ENCODE results near the gene PSD4.

Gene PSD4

DNA sequence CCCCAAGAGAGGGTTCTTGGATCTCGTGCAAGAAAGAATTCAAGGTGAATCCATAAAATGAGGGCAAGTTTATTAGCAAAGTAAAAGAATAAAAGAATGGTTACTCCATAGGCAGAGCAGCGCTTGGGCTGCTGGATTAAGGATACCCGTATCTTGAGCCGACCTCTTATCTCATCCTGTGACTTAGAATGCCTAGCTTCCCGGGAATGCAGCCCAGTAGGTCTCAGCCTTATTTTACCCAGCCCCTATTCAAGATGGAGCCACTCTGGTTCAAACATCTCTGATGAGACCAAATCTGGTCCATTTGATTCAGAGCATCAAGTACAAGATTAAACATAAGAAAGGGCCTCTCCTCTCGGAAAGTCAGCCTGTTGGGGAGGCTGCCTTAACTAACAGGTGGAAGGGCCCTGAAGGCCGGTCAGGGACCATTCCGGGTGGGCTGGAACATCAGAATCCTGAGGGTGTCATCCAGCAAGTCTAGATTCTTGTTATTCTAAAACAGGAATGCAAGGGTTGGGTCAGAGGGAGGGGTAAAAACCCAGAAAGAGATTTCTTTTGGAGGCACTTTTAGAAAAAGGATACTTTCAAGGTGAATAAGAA lies 5.8 kb downstream of the PSD4 start:
- no peak for TF ChIP-seq CTCF (IDR thresholded peaks at IDR 0.05; ENCODE audit: low read depth, low read length)
- TF ChIP-seq EZH2phosphoT487 (IDR thresholded peaks at IDR 0.05; ENCODE audit: low read depth), result no peak
- Histone ChIP-seq H3K27ac (ENCODE audit: low read length) (no peak overlapping the region), H3K4me1 (ENCODE audit: low read length) (peaks cover 15% of the 10 kb centered on the region), H3K4me2 (ENCODE audit: low read length) (no peak overlapping the region), H3K79me2 (ENCODE audit: low read length) (peaks cover 55% of the 10 kb centered on the region), H3K36me3 (replicated peaks; ENCODE audit: low read depth, low read length) (peaks cover 31% of the 10 kb centered on the region), H3K9ac (ENCODE audit: low read length) (no peak overlapping the region), H4K20me1 (ENCODE audit: insufficient read depth, low read length) (peaks cover 63% of the 10 kb centered on the region), H3K27me3 (ENCODE audit: low read depth, low read length) (no peaks in the 10 kb centered on the region), H3K4me3 (ENCODE audit: low read length) (no peak overlapping the region), H2AFZ (ENCODE audit: low read depth, low read length) (no peak overlapping the region), H3K9me3 (ENCODE audit: insufficient read depth, low read length) (no peaks in the 10 kb centered on the region)

DNA sequence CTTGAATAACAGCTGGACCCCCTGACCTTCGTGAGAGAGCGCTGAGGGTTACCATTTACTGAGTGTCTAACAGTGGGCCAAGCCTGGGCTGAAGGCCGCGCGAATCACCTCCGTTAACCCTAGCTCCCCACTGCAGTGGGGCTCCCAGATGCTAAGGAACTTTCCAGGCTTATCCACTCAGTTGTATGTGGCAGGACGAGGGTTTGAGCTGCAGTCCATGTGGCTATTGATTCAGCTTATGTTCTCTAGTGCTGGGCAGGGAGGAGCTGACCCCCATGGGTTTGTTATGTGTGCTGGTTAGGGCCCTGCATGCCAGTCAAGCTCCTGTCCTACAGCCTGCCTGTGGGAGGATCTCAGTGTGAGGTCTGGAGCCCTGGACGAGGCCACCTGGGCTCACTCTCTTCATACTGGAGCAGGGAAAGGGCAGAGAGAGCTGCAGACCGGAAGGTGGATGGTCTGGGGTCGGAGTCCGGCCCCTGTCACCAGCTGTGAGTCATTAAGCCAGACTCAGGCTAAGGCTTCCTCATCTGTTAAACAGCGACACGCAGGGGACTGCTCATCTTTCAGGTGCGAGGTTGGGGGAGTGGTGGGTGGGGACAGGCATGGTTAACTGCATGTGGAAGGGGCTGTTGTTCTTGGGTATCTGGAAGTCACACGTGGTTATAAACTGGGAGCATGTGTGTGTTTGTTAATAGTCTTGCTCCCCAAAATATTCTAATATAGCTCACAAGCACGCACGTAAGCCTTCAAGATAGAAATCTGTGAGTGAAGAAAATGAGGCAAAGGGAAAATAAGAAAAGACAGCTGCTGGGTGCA lies 6.6 kb downstream of the PSD4 start:
- Histone ChIP-seq H3K9ac (ENCODE audit: low read length) (no peak overlapping the region), H3K4me2 (ENCODE audit: low read length) (no peak overlapping the region), H3K4me3 (ENCODE audit: low read length) (no peak overlapping the region)

GRCh38 chr2:113181258-113182051 lies 7.7 kb downstream of the PSD4 start:
- Histone ChIP-seq H3K4me1 (ENCODE audit: low read length) (no peaks in the 10 kb centered on the region; the same call in 1 of the 2 replicates), H3K27me3 (ENCODE audit: low read depth, low read length) (no peaks in the 10 kb centered on the region), H3K4me2 (ENCODE audit: low read length) (no peak overlapping the region), H3K9me3 (ENCODE audit: insufficient read depth, low read length) (no peaks in the 10 kb centered on the region), H2AFZ (ENCODE audit: low read depth, low read length) (no peak overlapping the region), H3K79me2 (ENCODE audit: low read length) (peaks cover 36% of the 10 kb centered on the region), H3K27ac (ENCODE audit: low read length) (no peak overlapping the region), H3K36me3 (replicated peaks; ENCODE audit: low read depth, low read length) (peaks cover 28% of the 10 kb centered on the region), H3K4me3 (ENCODE audit: low read length) (no peak overlapping the region), H4K20me1 (ENCODE audit: insufficient read depth, low read length) (peaks cover 60% of the 10 kb centered on the region), H3K9ac (ENCODE audit: low read length) (no peak overlapping the region)
- TF ChIP-seq CTCF (IDR thresholded peaks at IDR 0.05; ENCODE audit: low read depth, low read length) (no peak), EZH2phosphoT487 (IDR thresholded peaks at IDR 0.05; ENCODE audit: low read depth) (no peak)

More for the DNA sequence above, 6.6 kb downstream of the PSD4 start:
- no peaks in the 10 kb centered on the region for H3K27me3 ChIP-seq (ENCODE audit: low read depth, low read length)
- no peak overlapping the region for H3K27ac ChIP-seq (ENCODE audit: low read length)
- H3K79me2 ChIP-seq (ENCODE audit: low read length), result peaks cover 47% of the 10 kb centered on the region
- no peak overlapping the region for H2AFZ ChIP-seq (ENCODE audit: low read depth, low read length)
- peaks cover 32% of the 10 kb centered on the region for H3K36me3 ChIP-seq (replicated peaks; ENCODE audit: low read depth, low read length)
- peaks cover 11% of the 10 kb centered on the region for H3K4me1 ChIP-seq (ENCODE audit: low read length)
- TF ChIP-seq CTCF (IDR thresholded peaks at IDR 0.05; ENCODE audit: low read depth, low read length) (no peak), EZH2phosphoT487 (IDR thresholded peaks at IDR 0.05; ENCODE audit: low read depth) (no peak)
- H3K9me3 ChIP-seq (ENCODE audit: insufficient read depth, low read length), result no peaks in the 10 kb centered on the region
- peaks cover 68% of the 10 kb centered on the region for H4K20me1 ChIP-seq (ENCODE audit: insufficient read depth, low read length)
